Rectal smooth muscle tissue (tissue), 1 donor: ENCODE results near the gene GPD1L.
A peak's percentile ranks its signal among the peaks of the same experiment; 100 is the strongest.

Experiments
- H3K27ac ChIP-seq: one replicate; pipeline ENCODE4 v1.7.0; 2013; ENCODE audit warnings: low read depth, low read length, inconsistent platforms
- H3K27me3 ChIP-seq: one replicate; pipeline ENCODE4 v1.7.0; 2013; ENCODE audit warnings: low read length; ENCODE audit not compliant: control insufficient read depth, insufficient read depth
- H3K36me3 ChIP-seq: one replicate; pipeline ENCODE4 v1.7.0; 2013; ENCODE audit warnings: low read length; ENCODE audit not compliant: control insufficient read depth, insufficient read depth
- H3K4me1 ChIP-seq: one replicate; pipeline ENCODE4 v1.7.0; 2013; ENCODE audit warnings: low read length; ENCODE audit not compliant: control insufficient read depth, insufficient read depth
- H3K4me3 ChIP-seq: one replicate; pipeline ENCODE4 v1.7.0; 2013; ENCODE audit warnings: low read length
- H3K9ac ChIP-seq: one replicate; pipeline ENCODE4 v1.7.0; 2013; ENCODE audit warnings: low read length

Gene GPD1L

DNA sequence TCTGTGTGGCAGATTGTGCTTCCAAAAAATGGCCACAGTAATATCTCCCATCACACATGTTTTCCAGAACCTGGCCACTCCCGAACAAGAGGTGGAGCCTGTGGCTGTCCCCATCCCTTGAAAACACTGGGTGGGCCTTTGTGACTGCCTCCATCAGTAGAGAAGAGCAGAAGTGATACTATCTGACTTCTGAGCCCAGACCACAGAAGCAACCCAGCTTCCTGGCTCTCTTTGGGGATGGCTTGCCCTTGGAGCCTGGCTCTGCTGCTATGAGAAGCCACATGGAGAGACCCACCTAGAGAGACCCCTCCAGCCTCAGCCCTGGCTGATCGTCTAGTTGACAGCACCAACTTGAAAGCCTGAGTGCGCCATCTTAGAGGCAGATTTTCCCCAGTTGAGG lies 92.3 kb downstream of the GPD1L start:
- Histone ChIP-seq H3K27ac (no peak overlapping the region), H3K27me3 (no peaks in the 10 kb centered on the region), H3K4me1 (no peaks in the 10 kb centered on the region), H3K9ac (no peak overlapping the region), H3K36me3 (no peaks in the 10 kb centered on the region), H3K4me3 (no peak overlapping the region)

DNA sequence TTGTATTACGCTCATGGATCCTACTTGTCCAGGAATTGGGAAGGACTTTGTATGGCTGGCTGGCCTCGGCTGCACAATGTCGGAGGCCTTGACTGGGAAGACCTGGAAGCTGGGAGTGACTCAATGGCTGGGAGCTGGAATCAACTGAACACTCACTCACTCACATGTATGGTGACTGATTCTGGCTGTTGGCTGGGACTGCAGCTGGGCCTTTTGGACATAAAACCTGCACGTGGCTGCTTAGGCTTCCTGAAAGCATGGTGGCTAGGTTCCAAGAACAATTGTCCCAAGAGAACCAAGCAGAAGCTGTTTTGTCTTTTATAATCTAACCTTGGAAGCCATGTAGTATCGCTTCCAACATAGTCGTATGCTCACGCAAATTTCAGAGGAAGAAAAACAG lies 94.1 kb downstream of the GPD1L start:
- Histone ChIP-seq H3K27ac (peak overlapping the region; percentile 9), H3K27me3 (no peaks in the 10 kb centered on the region), H3K9ac (no peak overlapping the region), H3K4me1 (no peaks in the 10 kb centered on the region), H3K4me3 (no peak overlapping the region), H3K36me3 (no peaks in the 10 kb centered on the region)

GRCh38 chr3:32200992-32201758 lies 94.8 kb downstream of the GPD1L start:
- Histone ChIP-seq H3K4me3 (no peak overlapping the region), H3K4me1 (no peaks in the 10 kb centered on the region), H3K36me3 (no peaks in the 10 kb centered on the region), H3K9ac (no peak overlapping the region), H3K27ac (peak overlapping the region; percentile 9), H3K27me3 (no peaks in the 10 kb centered on the region)

DNA sequence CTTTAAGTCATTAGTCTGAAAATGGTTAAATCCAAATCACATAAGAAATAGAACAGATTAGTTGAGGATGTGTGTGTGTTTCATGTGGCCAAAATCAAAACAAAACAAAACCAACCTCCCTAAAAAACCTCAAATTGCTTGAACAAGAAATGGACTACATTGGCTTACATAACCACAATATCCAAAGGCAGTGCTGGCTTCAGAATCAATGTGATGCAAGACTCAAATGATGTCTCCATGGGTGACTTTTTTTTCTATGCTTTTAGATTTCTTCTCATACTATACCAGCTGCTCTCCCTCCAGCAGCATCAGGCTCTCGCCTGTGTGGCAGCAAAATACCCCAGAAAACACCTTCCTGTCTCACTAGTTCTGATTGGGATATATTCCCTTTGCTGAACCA lies 96.1 kb downstream of the GPD1L start:
- H3K36me3 ChIP-seq = no peaks in the 10 kb centered on the region
- no peak overlapping the region for H3K4me3 ChIP-seq
- no peak overlapping the region for H3K9ac ChIP-seq
- H3K4me1 ChIP-seq = no peaks in the 10 kb centered on the region
- H3K27ac ChIP-seq = no peak overlapping the region
- no peaks in the 10 kb centered on the region for H3K27me3 ChIP-seq

GRCh38 chr3:32203854-32204253 lies 97.4 kb downstream of the GPD1L start:
- no peak overlapping the region for H3K27ac ChIP-seq
- H3K36me3 ChIP-seq = no peaks in the 10 kb centered on the region
- H3K9ac ChIP-seq = no peak overlapping the region
- H3K4me3 ChIP-seq = no peak overlapping the region
- H3K4me1 ChIP-seq = no peaks in the 10 kb centered on the region
- no peaks in the 10 kb centered on the region for H3K27me3 ChIP-seq

GRCh38 chr3:32208447-32208846 lies 102.0 kb downstream of the GPD1L start:
- Histone ChIP-seq H3K27ac (no peak overlapping the region), H3K36me3 (no peaks in the 10 kb centered on the region), H3K4me3 (no peak overlapping the region), H3K4me1 (no peaks in the 10 kb centered on the region), H3K27me3 (no peaks in the 10 kb centered on the region), H3K9ac (no peak overlapping the region)

GRCh38 chr3:32215185-32215584 lies 108.8 kb downstream of the GPD1L start:
- Histone ChIP-seq H3K36me3 (no peaks in the 10 kb centered on the region), H3K27ac (no peak overlapping the region), H3K27me3 (no peaks in the 10 kb centered on the region), H3K4me3 (no peak overlapping the region), H3K9ac (no peak overlapping the region), H3K4me1 (no peaks in the 10 kb centered on the region)

GRCh38 chr3:32216172-32216783 lies 109.9 kb downstream of the GPD1L start:
- no peak overlapping the region for H3K9ac ChIP-seq
- H3K36me3 ChIP-seq = no peaks in the 10 kb centered on the region
- no peak overlapping the region for H3K4me3 ChIP-seq
- H3K27ac ChIP-seq = no peak overlapping the region
- H3K4me1 ChIP-seq = no peaks in the 10 kb centered on the region
- no peaks in the 10 kb centered on the region for H3K27me3 ChIP-seq

GRCh38 chr3:32217339-32217738 lies 110.9 kb downstream of the GPD1L start:
- Histone ChIP-seq H3K27me3 (no peaks in the 10 kb centered on the region), H3K36me3 (no peaks in the 10 kb centered on the region), H3K4me3 (no peak overlapping the region), H3K27ac (no peak overlapping the region), H3K9ac (no peak overlapping the region), H3K4me1 (no peaks in the 10 kb centered on the region)
